Measurements from ENCODE around the gene WWP2.
"Not testable (repeated sequence)": the region's sequence is repeated elsewhere in the genome, so short reads cannot be mapped to it uniquely, and the experiment has no call there.

Gene WWP2

GRCh38 chr16:69747115-69747514, 15.0 kb upstream of the WWP2 start:
- DNase-seq: no peak

DNA sequence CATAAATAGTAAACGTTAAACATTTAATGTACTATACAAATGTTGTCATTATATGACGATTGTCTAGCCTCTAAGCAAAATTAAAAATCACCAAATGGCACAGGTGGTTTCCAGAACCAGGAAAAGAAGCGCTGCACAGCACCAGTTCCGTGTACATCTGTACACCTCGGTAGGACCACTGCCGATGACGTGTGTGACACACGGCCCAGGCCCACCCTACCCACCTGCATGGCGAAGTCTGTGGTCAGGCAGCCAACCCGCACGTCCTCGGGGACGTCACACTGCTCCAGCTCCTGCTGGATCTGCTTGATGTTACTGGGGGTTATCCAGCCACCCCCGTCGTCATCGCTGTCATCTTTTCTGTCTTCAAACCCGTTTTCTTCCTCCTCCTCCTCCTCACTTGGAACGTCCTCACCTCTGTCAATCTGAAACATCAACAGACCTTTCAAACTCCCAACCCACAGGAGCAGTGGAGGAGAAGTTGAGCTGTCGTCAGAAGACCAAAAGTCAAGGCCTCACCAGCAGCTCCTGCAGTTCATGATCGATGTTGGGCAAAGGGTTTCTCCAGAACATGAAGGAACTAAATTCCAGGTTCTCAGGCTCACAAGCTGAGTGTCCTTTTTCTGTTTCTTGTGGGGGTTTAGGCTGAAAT, 13.3 kb upstream of the WWP2 start:
- no peak for DNase-seq

DNA sequence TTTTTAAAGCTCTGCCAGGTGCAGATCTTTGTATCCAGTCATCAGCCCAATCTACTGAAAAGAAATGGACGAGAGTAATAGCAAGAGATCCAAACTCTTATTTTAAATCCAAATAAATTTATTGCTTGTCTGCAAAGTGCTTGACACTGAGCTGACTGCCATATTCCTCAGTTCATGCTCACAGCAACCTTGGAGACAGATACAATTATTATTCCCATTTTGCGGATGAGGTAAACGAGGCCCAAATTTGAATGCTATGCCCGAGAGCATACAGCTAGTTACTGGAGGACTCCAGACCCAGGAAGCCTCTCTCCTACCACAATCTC, 8.0 kb upstream of the WWP2 start:
- DNase-seq: no peak

GRCh38 chr16:69754469-69755310, 7.4 kb upstream of the WWP2 start, which contains the start of gene NOB1:
TSS of gene NOB1 (minus strand) at chr16:69754926. CDS start at chr16:69754910, 16 bp downstream.
- peak; percentile 92 for DNase-seq

DNA sequence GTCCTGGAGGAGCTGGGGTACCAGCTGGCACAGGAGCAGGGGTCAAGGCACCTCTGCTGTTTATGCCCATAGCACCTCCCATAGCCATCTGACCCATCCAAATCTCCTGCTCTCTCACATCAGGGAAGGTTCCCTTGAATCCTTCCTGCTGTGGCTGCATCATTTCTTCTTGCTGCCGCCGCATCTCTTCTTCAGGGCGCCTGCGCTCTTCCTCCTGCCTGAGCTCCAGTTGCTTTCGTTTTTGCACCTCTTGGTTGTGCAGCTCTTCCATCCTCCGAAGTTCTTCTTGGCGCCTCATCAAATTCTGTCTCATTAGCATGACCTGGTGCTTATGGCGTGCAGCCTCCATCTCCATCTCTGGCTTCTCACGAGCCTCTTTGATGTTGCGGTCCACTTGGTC, 5.4 kb upstream of the WWP2 start:
- DNase-seq: no peak

- not testable (repeated sequence) for DNase-seq
Observed at GRCh38 chr16:69757375-69757774, 4.8 kb upstream of the WWP2 start.

DNA sequence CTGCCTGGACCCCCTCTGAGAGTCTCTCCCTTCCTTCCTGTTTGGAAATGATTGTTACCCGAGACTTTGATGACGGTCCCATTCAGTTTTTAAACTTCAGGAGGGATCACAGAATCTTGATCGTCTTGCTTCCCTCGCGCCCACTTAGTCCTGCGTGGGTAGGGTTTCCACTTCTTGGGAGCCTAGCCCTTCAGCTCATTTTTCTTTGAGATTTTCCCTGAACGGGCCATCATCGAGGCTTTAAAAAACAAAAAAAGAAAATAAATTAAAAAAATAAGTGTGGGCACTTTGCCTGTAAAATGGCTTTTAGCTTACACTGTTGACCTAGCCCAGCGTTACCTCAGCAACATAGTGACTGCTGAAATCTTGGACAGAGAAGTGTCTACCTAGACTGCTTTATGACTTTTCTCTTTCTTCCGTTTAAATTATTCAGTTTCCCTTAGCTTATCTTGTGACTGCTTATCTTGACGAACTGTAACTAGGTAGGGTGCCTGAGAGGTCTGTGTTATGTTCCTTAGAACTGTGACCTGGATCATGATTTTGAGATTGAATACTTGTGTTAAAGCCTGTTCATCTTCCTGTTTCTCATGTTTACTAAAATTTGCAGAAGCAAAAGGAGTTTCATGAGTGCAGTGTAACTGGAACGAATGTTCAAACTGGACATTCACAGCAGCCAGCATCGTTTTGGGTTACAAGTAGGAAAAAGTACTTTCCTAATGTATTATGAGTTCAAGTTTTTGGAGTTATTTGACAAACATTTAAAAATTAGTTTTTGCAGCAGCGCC, 874 bp downstream of the WWP2 start:
- peak; percentile 15 for DNase-seq

DNA sequence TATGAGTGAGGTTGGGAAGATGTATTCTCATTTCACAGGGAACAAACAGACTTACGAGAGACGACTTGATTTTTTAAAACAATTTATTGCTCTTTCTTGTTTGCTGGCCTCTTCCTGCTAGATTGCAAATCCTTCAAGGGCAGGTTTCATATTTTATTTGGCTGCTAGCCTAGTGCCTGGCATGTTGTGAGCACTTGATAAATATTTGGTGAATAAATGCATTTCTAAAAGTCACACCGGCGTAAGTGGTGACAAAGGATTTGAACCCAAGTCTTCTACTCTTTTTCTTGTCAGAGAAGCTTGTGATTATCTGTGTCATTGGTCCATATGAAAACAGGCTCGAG, 1.4 kb downstream of the WWP2 start:
- DNase-seq: no peak

DNA sequence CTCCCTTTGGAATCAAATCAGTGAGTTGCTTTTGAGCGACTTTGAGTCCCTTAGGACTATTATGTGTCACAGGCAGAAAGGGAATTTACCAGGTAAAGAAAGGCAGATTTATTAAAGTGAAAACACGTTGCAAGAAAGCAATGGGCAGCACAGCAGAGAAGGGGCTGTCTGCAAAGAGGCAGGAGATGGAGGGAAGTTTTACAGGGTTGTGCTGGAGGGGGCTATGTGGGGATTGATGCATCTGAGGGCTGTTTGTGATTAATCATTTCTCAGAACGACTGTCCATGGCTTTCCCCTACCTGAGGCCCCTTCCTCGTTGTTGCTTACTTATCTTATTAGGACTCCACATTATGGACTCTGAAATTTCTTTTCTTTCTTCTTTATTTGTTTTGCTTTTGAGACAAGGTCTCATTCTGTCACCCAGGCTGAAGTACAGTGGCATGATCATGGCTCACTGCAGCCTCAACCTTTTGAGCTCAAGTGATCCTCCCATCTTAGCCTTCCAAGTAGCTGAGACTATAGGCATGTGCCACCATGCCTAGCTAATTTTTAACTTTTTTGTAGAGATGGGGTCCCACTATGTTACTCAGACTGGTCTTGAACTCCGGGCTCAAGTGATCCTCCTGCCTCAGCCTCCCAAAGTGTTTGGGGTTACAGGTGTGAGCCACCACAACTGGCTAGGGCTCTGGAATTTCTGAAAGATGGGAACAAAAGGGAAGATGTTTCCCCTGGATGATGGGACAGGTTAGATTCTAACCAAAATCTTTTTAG, 5.5 kb downstream of the WWP2 start:
- no peak for DNase-seq

- no peak for DNase-seq
Observed at GRCh38 chr16:69768666-69769065, 6.5 kb downstream of the WWP2 start.

DNA sequence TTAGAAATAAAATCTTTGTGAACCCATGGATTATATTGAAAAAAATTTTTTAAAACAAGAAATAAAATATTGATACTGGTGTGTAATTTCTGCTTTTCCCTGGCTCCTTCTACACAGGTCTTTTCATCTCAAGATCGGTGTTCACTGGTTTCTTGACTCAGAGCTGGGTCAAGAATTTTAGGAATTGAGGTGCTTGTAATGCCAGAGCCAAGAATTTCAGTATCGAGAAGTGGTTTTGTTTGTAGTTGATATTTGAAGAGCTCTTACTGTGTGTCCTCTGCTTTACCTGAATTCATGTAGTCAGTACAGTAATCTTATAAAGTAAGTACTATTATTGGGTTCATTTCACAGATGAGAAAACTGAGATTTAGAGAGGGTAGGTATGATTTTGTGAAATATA, 7.3 kb downstream of the WWP2 start:
- no peak for DNase-seq

GRCh38 chr16:69771651-69771967, 9.5 kb downstream of the WWP2 start:
- DNase-seq: no peak

GRCh38 chr16:69773260-69773947, 11.3 kb downstream of the WWP2 start:
- DNase-seq: no peak

- DNase-seq: no peak
Observed at GRCh38 chr16:69775563-69775962, 13.4 kb downstream of the WWP2 start.

DNA sequence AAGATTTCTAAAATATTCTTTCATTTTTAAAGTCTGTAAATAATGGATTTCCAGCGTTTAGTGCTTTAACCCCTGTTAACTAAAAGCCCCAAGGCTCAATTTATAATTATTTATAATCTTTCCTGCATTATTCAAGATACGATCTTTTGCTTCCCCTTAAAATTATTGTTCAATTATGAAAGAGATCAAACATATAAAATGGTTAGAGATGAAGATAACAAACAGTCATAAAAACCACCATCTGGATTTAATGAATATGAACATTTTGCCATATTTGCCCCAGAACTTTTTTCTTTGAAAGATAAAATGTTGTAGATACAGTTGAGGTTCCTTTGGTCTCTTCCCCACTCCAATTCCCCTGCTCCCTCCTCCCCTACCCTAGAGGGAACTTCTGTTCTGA, 17.6 kb downstream of the WWP2 start:
- DNase-seq: no peak

- DNase-seq: no peak
Observed at GRCh38 chr16:69781118-69781517, 19.0 kb downstream of the WWP2 start.

DNA sequence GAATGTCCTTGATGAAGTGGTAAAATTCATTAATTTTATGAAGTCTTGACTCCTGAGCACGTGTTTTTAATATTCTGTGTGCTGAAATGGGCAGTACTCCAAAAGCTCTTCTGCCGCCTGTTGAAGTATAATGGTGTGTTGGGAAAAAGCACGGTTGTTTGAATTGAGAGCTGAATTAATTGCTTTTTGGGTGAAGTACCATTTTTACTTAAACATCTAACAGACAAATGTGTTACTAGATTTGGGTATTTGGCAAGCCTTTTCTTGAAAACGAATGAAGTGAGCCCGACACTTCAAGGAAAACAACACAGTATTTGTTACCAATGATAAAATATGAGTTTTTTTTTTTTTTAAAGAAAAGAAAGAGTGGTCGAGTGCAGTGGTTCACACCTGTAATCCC, 22.5 kb downstream of the WWP2 start:
- no peak for DNase-seq

DNA sequence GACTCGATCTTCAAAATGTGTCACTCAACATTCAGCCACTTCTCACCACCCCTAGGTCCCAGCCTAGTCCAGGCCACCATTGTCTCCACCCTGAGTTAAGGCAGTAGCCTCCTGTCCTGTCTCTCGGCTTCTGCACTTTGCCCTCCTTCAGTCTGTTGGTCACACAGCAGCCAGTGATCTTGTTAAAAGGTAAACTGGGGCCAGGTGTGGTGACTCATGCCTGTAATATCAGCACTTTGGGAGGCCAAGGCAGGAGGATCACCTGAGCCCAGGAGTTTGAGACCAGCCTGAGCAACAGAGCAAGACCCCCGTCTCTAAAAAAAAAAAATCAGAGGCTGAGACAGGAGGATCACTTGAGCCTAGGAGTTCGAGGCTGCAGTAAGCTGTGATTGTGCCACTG, 25.8 kb downstream of the WWP2 start:
- DNase-seq: no peak

DNA sequence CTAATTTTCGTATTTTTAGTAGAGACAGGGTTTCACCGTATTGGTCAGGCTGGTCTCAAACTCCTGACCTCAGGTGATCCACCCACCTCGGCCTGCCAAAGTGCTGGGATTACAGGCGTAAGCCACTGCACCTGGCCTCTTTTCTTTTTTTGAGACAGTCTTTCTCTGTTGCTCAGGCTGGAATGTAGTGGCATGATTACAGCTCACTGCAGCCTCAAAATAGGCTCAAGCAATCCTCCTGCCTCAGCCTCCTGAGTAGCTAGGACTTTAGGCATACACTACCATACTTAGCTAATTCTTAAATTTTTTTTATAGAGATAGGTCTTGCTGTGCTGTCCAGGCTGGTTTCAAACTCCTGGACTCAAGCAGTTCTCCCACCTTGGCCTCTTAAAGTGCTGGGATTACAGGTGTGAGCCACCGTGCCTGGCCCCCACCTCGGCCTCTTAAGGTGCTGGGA, 29.3 kb downstream of the WWP2 start:
- not testable (repeated sequence) for DNase-seq

- DNase-seq: no peak
Observed at GRCh38 chr16:69793526-69793925, 31.4 kb downstream of the WWP2 start.

DNA sequence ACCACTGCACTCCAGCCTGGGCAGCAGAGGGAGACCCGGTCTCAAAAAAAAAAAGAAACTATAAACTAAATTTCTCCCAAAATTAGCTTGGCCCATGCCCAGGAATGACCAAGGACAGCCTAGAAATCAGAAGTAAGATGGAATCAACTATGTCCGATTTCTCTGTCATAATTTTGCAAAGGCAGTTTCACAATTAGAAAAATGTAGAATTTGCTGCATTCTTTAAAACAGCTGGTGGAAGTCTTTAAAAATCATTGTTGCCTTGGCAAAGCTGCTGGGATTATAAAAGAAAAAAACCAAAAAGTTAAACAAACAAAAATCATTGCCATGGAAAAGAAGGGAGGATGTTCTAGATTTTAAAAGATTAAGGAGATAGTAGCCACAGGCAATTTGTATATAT, 32.4 kb downstream of the WWP2 start:
- DNase-seq: no peak

- DNase-seq: peak; percentile 62
Observed at GRCh38 chr16:69796285-69797118, 34.4 kb downstream of the WWP2 start.
